ENCODE data around the gene CAVIN2.

DNA sequence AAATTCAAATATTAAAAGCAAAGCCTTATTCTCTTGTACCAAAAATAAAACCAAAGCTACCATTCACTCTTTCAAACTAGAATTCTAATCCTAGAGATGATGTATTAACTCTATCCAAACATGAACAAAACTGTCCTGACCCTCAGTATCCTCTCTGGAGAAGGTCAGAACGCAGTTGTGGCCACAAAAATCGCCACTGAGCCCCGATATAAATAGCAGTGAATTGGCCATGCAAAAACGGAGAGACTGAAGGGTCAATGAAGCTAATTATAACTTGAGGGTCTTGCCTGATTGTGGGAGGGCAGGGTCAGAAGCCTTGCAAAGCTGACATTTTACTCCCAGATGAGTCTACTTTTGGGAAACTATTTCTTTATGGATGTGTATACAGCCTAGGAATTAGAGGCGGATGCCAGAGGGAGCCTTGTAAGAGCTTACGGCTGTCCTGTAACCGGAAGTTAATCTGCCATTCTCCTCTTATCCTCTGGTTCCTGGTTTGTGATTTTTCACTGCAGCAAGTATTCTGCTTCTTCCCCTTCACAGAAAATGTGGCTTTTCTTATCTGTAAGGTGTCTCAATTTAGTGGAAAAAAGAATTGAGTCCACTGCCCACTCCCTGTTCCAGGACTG lies 28.1 kb downstream of the CAVIN2 start:
- TF ChIP-seq, protein P1, sequence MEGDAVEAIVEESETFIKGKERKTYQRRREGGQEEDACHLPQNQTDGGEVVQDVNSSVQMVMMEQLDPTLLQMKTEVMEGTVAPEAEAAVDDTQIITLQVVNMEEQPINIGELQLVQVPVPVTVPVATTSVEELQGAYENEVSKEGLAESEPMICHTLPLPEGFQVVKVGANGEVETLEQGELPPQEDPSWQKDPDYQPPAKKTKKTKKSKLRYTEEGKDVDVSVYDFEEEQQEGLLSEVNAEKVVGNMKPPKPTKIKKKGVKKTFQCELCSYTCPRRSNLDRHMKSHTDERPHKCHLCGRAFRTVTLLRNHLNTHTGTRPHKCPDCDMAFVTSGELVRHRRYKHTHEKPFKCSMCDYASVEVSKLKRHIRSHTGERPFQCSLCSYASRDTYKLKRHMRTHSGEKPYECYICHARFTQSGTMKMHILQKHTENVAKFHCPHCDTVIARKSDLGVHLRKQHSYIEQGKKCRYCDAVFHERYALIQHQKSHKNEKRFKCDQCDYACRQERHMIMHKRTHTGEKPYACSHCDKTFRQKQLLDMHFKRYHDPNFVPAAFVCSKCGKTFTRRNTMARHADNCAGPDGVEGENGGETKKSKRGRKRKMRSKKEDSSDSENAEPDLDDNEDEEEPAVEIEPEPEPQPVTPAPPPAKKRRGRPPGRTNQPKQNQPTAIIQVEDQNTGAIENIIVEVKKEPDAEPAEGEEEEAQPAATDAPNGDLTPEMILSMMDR (IDR thresholded peaks at IDR 0.05; ENCODE audit: low read length), result no peak
- no peak for TF ChIP-seq EZH2 (optimal IDR thresholded peaks at IDR 0.05; ENCODE audit: low read depth, low read length)
- no peak for TF ChIP-seq EZH2phosphoT487 (IDR thresholded peaks at IDR 0.05; ENCODE audit: low read length)
